ENCODE results near the gene WDSUB1.

DNA sequence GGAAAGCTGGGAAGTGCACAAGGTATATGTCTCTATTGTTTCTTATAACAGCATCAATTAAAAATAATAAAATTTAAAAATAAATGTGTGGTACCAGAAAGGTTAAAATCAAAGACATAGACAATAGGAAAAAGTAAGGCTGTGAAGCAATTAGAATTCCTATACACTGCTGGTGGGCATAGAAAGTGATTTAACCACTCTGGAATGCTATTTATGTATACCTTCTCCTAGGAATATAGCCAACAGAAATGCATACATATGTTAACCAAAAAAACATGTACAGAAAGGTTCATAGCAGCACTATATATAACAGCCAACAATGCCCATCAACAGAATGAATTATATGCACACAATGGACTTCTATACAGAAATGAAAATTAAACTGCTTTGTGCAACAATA, 43.0 kb downstream of the WDSUB1 start:
- TF ChIP-seq POLR2A (IDR thresholded peaks at IDR 0.05), result no peak
- TF ChIP-seq, protein P1, sequence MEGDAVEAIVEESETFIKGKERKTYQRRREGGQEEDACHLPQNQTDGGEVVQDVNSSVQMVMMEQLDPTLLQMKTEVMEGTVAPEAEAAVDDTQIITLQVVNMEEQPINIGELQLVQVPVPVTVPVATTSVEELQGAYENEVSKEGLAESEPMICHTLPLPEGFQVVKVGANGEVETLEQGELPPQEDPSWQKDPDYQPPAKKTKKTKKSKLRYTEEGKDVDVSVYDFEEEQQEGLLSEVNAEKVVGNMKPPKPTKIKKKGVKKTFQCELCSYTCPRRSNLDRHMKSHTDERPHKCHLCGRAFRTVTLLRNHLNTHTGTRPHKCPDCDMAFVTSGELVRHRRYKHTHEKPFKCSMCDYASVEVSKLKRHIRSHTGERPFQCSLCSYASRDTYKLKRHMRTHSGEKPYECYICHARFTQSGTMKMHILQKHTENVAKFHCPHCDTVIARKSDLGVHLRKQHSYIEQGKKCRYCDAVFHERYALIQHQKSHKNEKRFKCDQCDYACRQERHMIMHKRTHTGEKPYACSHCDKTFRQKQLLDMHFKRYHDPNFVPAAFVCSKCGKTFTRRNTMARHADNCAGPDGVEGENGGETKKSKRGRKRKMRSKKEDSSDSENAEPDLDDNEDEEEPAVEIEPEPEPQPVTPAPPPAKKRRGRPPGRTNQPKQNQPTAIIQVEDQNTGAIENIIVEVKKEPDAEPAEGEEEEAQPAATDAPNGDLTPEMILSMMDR (IDR thresholded peaks at IDR 0.05), result no peak

Measured in esophagus squamous epithelium (tissue), 4 donors.